Measurements from ENCODE around the gene ABCA4.

The ABCA4 gene

DNA sequence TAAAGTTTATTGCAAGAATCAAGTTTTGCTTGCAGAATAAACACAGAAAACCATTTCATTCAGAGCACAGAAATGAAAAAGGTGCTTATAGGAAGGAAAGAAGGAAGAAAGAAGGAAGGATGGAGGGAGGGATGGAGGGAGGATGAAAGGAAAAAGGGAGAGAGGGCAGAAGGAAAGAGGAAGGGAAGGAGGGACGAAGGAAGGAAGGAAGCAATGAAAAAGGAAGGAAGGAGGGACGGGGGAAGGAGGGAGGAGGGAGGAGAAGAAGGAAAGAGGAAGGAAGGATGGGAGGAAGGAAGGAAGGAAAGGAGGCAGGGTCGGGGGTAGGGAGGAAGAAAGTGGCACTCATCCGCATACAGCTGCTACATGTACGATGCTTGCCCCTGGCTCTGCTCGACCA, 106.9 kb downstream of the ABCA4 start:
- no peak for DNase-seq
- Mint-ChIP-seq H3K9me3 (no peaks in the 10 kb centered on the region), H3K4me1 (peaks cover 39% of the 10 kb centered on the region), H3K27me3 (ENCODE audit: low read depth, poor library complexity) (peaks cover 9% of the 10 kb centered on the region), H3K27ac (no peak overlapping the region), H3K4me3 (no peak overlapping the region), H3K36me3 (ENCODE audit: low read depth) (no peaks in the 10 kb centered on the region)
- no peak for TF ChIP-seq CTCF (IDR thresholded peaks at IDR 0.05)

GRCh38 chr1:94013367-94013878, 107.5 kb downstream of the ABCA4 start:
- peaks cover 39% of the 10 kb centered on the region for H3K4me1 Mint-ChIP-seq
- H3K36me3 Mint-ChIP-seq (ENCODE audit: low read depth) = no peaks in the 10 kb centered on the region
- peaks cover 9% of the 10 kb centered on the region for H3K27me3 Mint-ChIP-seq (ENCODE audit: low read depth, poor library complexity)
- H3K4me3 Mint-ChIP-seq = no peak overlapping the region
- no peak for DNase-seq
- no peaks in the 10 kb centered on the region for H3K9me3 Mint-ChIP-seq
- no peak for TF ChIP-seq CTCF (IDR thresholded peaks at IDR 0.05)
- no peak overlapping the region for H3K27ac Mint-ChIP-seq

GRCh38 chr1:94012708-94013366, 108.1 kb downstream of the ABCA4 start:
- Mint-ChIP-seq H3K9me3 (no peaks in the 10 kb centered on the region), H3K36me3 (ENCODE audit: low read depth) (no peaks in the 10 kb centered on the region), H3K4me1 (peaks cover 39% of the 10 kb centered on the region), H3K4me3 (no peak overlapping the region), H3K27me3 (ENCODE audit: low read depth, poor library complexity) (peaks cover 9% of the 10 kb centered on the region), H3K27ac (no peak overlapping the region)
- DNase-seq = no peak
- no peak for TF ChIP-seq CTCF (IDR thresholded peaks at IDR 0.05)

GRCh38 chr1:94011709-94012595, 109.0 kb downstream of the ABCA4 start:
- Mint-ChIP-seq H3K27ac (no peak overlapping the region), H3K27me3 (ENCODE audit: low read depth, poor library complexity) (peaks cover 9% of the 10 kb centered on the region), H3K9me3 (no peaks in the 10 kb centered on the region), H3K4me1 (peaks cover 39% of the 10 kb centered on the region), H3K4me3 (no peak overlapping the region), H3K36me3 (ENCODE audit: low read depth) (no peaks in the 10 kb centered on the region)
- no peak for DNase-seq
- TF ChIP-seq CTCF (IDR thresholded peaks at IDR 0.05) = no peak

DNA sequence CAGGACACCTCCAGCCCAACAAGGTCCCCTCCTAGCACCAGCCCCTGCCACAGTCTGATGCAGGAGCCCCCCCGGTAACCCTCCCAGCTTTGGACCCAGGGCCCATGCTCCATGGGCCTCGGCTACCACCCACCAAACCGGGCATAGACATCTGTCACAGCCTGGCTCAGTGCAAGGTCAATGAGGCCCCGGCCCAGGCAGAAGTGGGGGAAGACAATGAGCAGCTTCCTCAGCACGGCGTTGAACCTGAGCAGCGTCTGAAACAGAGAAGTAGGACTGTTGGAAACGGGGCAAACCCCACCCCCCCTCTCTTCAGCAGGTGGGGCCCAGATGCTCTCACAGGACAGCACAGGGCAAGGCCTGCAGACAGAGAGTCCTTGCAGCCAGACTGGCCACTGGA, 109.8 kb downstream of the ABCA4 start:
- no peak overlapping the region for H3K4me3 Mint-ChIP-seq
- no peaks in the 10 kb centered on the region for H3K9me3 Mint-ChIP-seq
- H3K36me3 Mint-ChIP-seq (ENCODE audit: low read depth) = no peaks in the 10 kb centered on the region
- peaks cover 7% of the 10 kb centered on the region for H3K27me3 Mint-ChIP-seq (ENCODE audit: low read depth, poor library complexity)
- DNase-seq = no peak
- no peak for TF ChIP-seq CTCF (IDR thresholded peaks at IDR 0.05)
- H3K27ac Mint-ChIP-seq = no peak overlapping the region
- peaks cover 39% of the 10 kb centered on the region for H3K4me1 Mint-ChIP-seq

Measured in nephron progenitor cell (in vitro differentiated cells).